Naive thymus-derived CD4-positive, alpha-beta T cell (primary cell): Measurements from ENCODE around the gene EXTL2. TPM values are rescaled to one million over a fixed set of nuclear protein-coding genes. Genes with fewer than 3 reads are reported as not detected.

Experiments
- ATAC-seq: fragments of 150-1000 bp; cut with Tn5 transposase; 2 replicates; pipeline ENCODE4 v1.10.0; 2021; ENCODE audit warnings: mild to moderate bottlenecking, moderate library complexity
- CTCF ChIA-PET: fragments of 350-600 bp; sonication (Branson Sonifier 250); formaldehyde crosslinking; loops from one replicate; lab custom pipeline; 2021; ENCODE audit warnings: antibody characterized with exemption; lab: Charles Lee
- POLR2A ChIA-PET: fragments of 350-600 bp; sonication (Branson Sonifier 250); formaldehyde crosslinking; loops from one replicate; lab custom pipeline; 2021; ENCODE audit warnings: antibody characterized with exemption, inconsistent platforms; lab: Charles Lee
- DNase-seq, 9 donors: peaks; one replicate each; pipeline versions ENCODE4 v3.0.0 to v3.0.0-alpha.2; 2020 to 2022; ENCODE audit warnings: mixed read lengths in 1 of 9
- H3K27ac ChIP-seq: one replicate; pipeline ENCODE4 v1.7.0; 2013; ENCODE audit warnings: mild to moderate bottlenecking, low read depth, low read length, moderate library complexity
- H3K27me3 ChIP-seq, 2 donors: one replicate each; pipeline ENCODE4 v1.7.0; 2013; ENCODE audit warnings: low read length in 2 of 2, mild to moderate bottlenecking in 2 of 2, moderate library complexity in 2 of 2; ENCODE audit not compliant: control insufficient read depth in 2 of 2, insufficient read depth in 2 of 2
- H3K36me3 ChIP-seq, 3 experiments: 1 replicate in 2 of 3; 2 replicates in 1 of 3; pipeline ENCODE4 v1.7.0; 2013; ENCODE audit warnings: low read length in 3 of 3, mild to moderate bottlenecking in 3 of 3, moderate library complexity in 1 of 3; ENCODE audit not compliant: insufficient read depth in 3 of 3, control insufficient read depth in 2 of 3
- H3K4me1 ChIP-seq, 2 donors: one replicate each; pipeline ENCODE4 v1.7.0; 2013; ENCODE audit warnings: low read length in 2 of 2, mild to moderate bottlenecking in 2 of 2, moderate library complexity in 1 of 2; ENCODE audit not compliant: control insufficient read depth in 2 of 2, insufficient read depth in 2 of 2
- H3K4me3 ChIP-seq: 2 replicates; pipeline ENCODE4 v1.7.0; 2013; ENCODE audit warnings: mild to moderate bottlenecking, low read length
- H3K9me3 ChIP-seq, 3 experiments: 1 replicate in 2 of 3; 2 replicates in 1 of 3; pipeline ENCODE4 v1.7.0; 2013; ENCODE audit warnings: low read length in 3 of 3; ENCODE audit not compliant: control insufficient read depth in 2 of 3
- H3K27ac Mint-ChIP-seq, 9 donors: one replicate each; pipeline ENCODE4 v1.8.0; 2020 to 2022; ENCODE audit warnings: mixed read lengths in 9 of 9, mild to moderate bottlenecking in 8 of 9, moderate library complexity in 5 of 9, inconsistent platforms in 2 of 9
- H3K27me3 Mint-ChIP-seq, 5 donors: one replicate each; pipeline ENCODE4 v1.8.0; 2021 to 2022; ENCODE audit warnings: mixed read lengths in 5 of 5, mild to moderate bottlenecking in 1 of 5
- H3K36me3 Mint-ChIP-seq, 5 donors: one replicate each; pipeline ENCODE4 v1.8.0; 2020 to 2022; ENCODE audit warnings: mixed read lengths in 5 of 5, mild to moderate bottlenecking in 3 of 5, inconsistent platforms in 1 of 5
- H3K4me1 Mint-ChIP-seq, 7 donors: one replicate each; pipeline ENCODE4 v1.8.0; 2020 to 2022; ENCODE audit warnings: mixed read lengths in 7 of 7, mild to moderate bottlenecking in 3 of 7, inconsistent platforms in 1 of 7
- H3K4me3 Mint-ChIP-seq, 10 donors: one replicate each; pipeline ENCODE4 v1.8.0; 2020 to 2022; ENCODE audit warnings: mild to moderate bottlenecking in 10 of 10, mixed read lengths in 10 of 10, moderate library complexity in 6 of 10, inconsistent platforms in 2 of 10
- H3K9me3 Mint-ChIP-seq, 11 donors: one replicate each; pipeline ENCODE4 v1.8.0; 2020 to 2022; ENCODE audit warnings: mixed read lengths in 11 of 11, mild to moderate bottlenecking in 4 of 11, inconsistent platforms in 1 of 11, moderate library complexity in 1 of 11
- intact Hi-C, 2 donors: fragments of 100-400 bp; cut with micrococcal nuclease; formaldehyde crosslinking; loops; one replicate each; pipeline ENCODE4 v1.15.1; 2023
- polyA plus RNA-seq, 2 donors: library from polyadenylated mRNA; unstranded; fragments of 300-500 nt; fragmentation: Illumina TruSeq; gene quantifications; one replicate each; pipeline ENCODE4 v1.2.3, GENCODE V29; 2021
- total RNA-seq, 6 experiments: library from RNA in 5 of 6; stranded (reverse) in 5 of 6; gene quantifications; 1 replicate in 5 of 6; 2 replicates in 1 of 6; pipeline ENCODE4 v1.2.3 and lab custom pipeline; 2021 to 2026

The EXTL2 gene
- total and polyA plus RNA-seq, 7 experiments from 2014 or later, result 1.5 to 4.6 (median 3.2) TPM

DNA sequence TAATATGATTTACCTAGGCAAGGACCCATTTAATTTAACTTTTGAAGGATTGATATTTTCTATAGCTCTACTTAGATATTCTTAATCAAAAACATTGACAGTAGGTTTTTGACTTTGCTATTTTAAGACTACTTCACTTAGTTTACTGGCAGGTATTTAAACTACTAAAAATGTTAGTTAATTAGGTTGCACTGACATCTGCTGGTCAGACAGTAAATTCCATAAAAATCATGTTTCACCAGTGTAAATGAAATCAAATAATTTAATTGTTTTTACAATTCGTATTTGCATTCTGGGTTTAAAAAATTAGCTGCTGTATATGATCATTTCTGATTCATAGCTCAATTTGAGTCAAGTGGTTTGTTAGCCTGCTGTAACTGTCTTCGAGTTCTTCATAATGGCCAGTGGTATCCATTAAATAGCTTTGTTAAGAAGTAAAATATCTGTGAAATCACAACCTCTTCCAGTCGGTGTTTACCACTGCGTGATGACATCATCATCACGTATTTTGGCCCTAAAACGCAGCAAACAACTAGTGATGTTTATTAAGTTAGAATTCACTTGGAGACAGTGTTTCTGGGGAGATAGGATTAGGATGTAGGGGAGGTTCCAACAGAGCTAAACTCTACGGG is 26.2 kb downstream of the EXTL2 start:
- H3K4me3 Mint-ChIP-seq, result no peak overlapping the region
- intact Hi-C loops, result loop anchor here (1.0 to 10.0 kb wide), 13 partner anchors 336 to 1688 kb away; partner anchors contain the start of genes DBT (in 1 of the 2), SASS6 (in 1 of the 2) and TRMT13 (in 1 of the 2)
- Histone ChIP-seq H3K4me1 (no peaks in the 10 kb centered on the region), H3K27ac (no peak overlapping the region), H3K4me3 (no peak overlapping the region), H3K36me3 (no peaks in the 10 kb centered on the region), H3K27me3 (no peaks in the 10 kb centered on the region), H3K9me3 (no peaks in the 10 kb centered on the region)
- ChIA-PET POLR2A (interaction anchor here (0.6 kb wide), 1 partner anchor 13 kb away, joined by 4 read pairs; no protein-coding TSS in a partner anchor), CTCF (interaction anchor here (0.5 to 2.0 kb wide), 22 partner anchors 11 to 1693 kb away, joined by 3 to 9 read pairs (median 3); partner anchors contain the start of gene TRMT13)
- no peaks in the 10 kb centered on the region for H3K9me3 Mint-ChIP-seq
- no peaks in the 10 kb centered on the region for H3K27me3 Mint-ChIP-seq
- DNase-seq (peak in 7 of 9 donors; percentile 9 to 58 (median 46)), ATAC-seq (peak; percentile 54)
- H3K4me1 Mint-ChIP-seq, result peaks cover 0 to 2% (median 0%) of the 10 kb centered on the region in 7 donors
- no peaks in the 10 kb centered on the region for H3K36me3 Mint-ChIP-seq
- H3K27ac Mint-ChIP-seq, result no peak overlapping the region

- intact Hi-C loops, result loop anchor here (1.0 to 10.0 kb wide), 9 partner anchors 260 to 1685 kb away; partner anchors contain the start of genes DBT (in 1 of the 2), SASS6 (in 1 of the 2) and TRMT13 (in 1 of the 2)
- ChIA-PET POLR2A (no interaction called here), CTCF (interaction anchor here (0.7 to 1.5 kb wide), 5 partner anchors 20 to 1058 kb away, joined by 3 to 4 read pairs (median 4); no protein-coding TSS in a partner anchor)
These were observed 27.8 kb downstream of the EXTL2 start for GRCh38 chr1:100866901-100867206.

GRCh38 chr1:100866041-100866900 is 28.4 kb downstream of the EXTL2 start:
- Mint-ChIP-seq H3K9me3 (no peaks in the 10 kb centered on the region), H3K36me3 (no peaks in the 10 kb centered on the region), H3K27me3 (no peaks in the 10 kb centered on the region), H3K27ac (no peak overlapping the region), H3K4me3 (no peak overlapping the region), H3K4me1 (peaks cover 0 to 2% (median 0%) of the 10 kb centered on the region in 7 donors)
- H3K4me1 ChIP-seq, result no peaks in the 10 kb centered on the region
- no peaks in the 10 kb centered on the region for H3K36me3 ChIP-seq
- H3K27ac ChIP-seq, result no peak overlapping the region
- ChIA-PET POLR2A (no interaction called here), CTCF (interaction anchor here (0.6 to 1.5 kb wide), 5 partner anchors 20 to 556 kb away, joined by 3 to 4 read pairs (median 4); no protein-coding TSS in a partner anchor)
- DNase-seq (peak in 4 of 9 donors; percentile 6 to 21 (median 14)), ATAC-seq (peak; percentile 51)
- H3K27me3 ChIP-seq, result no peaks in the 10 kb centered on the region
- no peaks in the 10 kb centered on the region for H3K9me3 ChIP-seq
- H3K4me3 ChIP-seq, result no peak overlapping the region
- intact Hi-C loops, result loop anchor here (1.0 to 10.0 kb wide), 9 partner anchors 259 to 1684 kb away; partner anchors contain the start of genes DBT (in 1 of the 2), SASS6 (in 1 of the 2) and TRMT13 (in 1 of the 2)

More at GRCh38 chr1:100866901-100867206, 27.8 kb downstream of the EXTL2 start:
- H3K4me3 Mint-ChIP-seq, result no peak overlapping the region
- H3K27ac Mint-ChIP-seq, result no peak overlapping the region
- Histone ChIP-seq H3K36me3 (no peaks in the 10 kb centered on the region), H3K27me3 (no peaks in the 10 kb centered on the region), H3K4me1 (no peaks in the 10 kb centered on the region), H3K27ac (no peak overlapping the region), H3K4me3 (no peak overlapping the region), H3K9me3 (no peaks in the 10 kb centered on the region)
- no peak for ATAC-seq
- no peaks in the 10 kb centered on the region for H3K9me3 Mint-ChIP-seq
- peaks cover 0 to 2% (median 0%) of the 10 kb centered on the region in 7 donors for H3K4me1 Mint-ChIP-seq
- no peak for DNase-seq
- no peaks in the 10 kb centered on the region for H3K36me3 Mint-ChIP-seq
- no peaks in the 10 kb centered on the region for H3K27me3 Mint-ChIP-seq

- Mint-ChIP-seq H3K9me3 (no peaks in the 10 kb centered on the region), H3K27me3 (peaks cover 0 to 11% (median 0%) of the 10 kb centered on the region in 5 donors), H3K4me1 (no peaks in the 10 kb centered on the region), H3K36me3 (no peaks in the 10 kb centered on the region), H3K4me3 (no peak overlapping the region), H3K27ac (no peak overlapping the region)
- Histone ChIP-seq H3K4me3 (no peak overlapping the region), H3K9me3 (no peaks in the 10 kb centered on the region), H3K27me3 (no peaks in the 10 kb centered on the region), H3K36me3 (no peaks in the 10 kb centered on the region), H3K4me1 (no peaks in the 10 kb centered on the region), H3K27ac (no peak overlapping the region)
- ATAC-seq (no peak), DNase-seq (no peak)
- intact Hi-C loops, result loop anchor here in 1 of 2 donors (10.0 kb wide), 3 partner anchors 618 to 968 kb away; partner anchors contain the start of genes DBT, SASS6 and TRMT13
- ChIA-PET POLR2A (no interaction called here), CTCF (interaction anchor here (1.3 to 2.2 kb wide), 2 partner anchors 399 to 1053 kb away, joined by 5 read pairs; no protein-coding TSS in a partner anchor)
These were observed 32.1 kb downstream of the EXTL2 start for GRCh38 chr1:100862591-100862990.

DNA sequence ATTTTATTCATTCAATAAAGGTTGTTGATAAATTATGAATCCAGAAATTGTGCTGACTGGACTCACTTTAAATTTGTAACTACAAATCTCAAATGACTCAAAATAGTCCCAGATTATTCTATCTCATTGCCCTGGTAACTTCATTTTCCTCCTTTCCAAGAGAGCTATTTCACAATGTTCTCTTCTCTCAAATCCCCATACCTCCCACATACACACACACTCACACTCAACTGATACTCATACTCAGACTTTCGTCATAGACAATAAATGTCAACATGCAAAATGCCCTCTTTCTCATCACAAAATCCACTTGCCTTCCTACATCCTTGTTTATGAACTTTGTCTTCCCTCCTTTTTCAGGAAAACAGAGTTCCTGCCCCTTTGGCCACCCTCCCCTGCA is 33.3 kb downstream of the EXTL2 start:
- no peak for DNase-seq
- ChIA-PET POLR2A (no interaction called here), CTCF (no interaction called here)
- H3K4me3 Mint-ChIP-seq, result no peak overlapping the region
- H3K27me3 Mint-ChIP-seq, result peaks cover 0 to 20% (median 0%) of the 10 kb centered on the region in 5 donors
- ATAC-seq, result no peak
- Histone ChIP-seq H3K9me3 (no peaks in the 10 kb centered on the region), H3K36me3 (no peaks in the 10 kb centered on the region), H3K27ac (no peak overlapping the region), H3K27me3 (no peaks in the 10 kb centered on the region), H3K4me1 (no peaks in the 10 kb centered on the region), H3K4me3 (no peak overlapping the region)
- H3K4me1 Mint-ChIP-seq, result no peaks in the 10 kb centered on the region
- no peaks in the 10 kb centered on the region for H3K36me3 Mint-ChIP-seq
- H3K27ac Mint-ChIP-seq, result no peak overlapping the region
- intact Hi-C loops, result loop anchor here in 1 of 2 donors (10.0 kb wide), 3 partner anchors 617 to 967 kb away; partner anchors contain the start of genes DBT, SASS6 and TRMT13
- peaks cover 0 to 3% (median 0%) of the 10 kb centered on the region in 11 donors for H3K9me3 Mint-ChIP-seq

DNA sequence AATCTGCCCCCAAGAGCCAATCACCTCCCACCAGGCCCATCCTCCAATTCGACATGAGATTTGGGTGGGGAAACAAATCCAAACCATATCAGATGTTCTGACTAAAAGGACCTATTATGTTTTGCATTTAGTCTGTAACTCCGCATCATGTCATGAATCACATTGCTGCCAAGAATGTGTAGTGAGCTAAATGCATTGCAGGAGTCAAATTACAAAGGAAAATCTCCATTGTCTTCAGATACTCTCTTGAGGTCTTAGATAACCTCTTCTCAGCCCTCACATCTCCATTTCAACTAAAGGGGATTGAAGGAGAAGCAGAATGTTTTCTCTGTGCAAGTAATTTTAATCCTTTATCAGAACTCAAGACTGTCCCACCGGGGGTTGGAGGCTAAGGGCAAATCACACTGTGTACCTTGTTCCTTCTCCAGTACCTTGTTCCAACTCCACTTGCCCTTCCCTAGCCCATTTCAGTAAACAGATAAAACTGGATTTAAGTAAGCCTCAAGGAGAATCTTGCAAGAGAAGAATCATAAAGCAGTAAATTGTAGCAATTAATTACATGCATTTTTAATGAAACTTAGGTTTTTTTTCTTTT is 34.1 kb downstream of the EXTL2 start:
- intact Hi-C loops, result loop anchor here in 1 of 2 donors (10.0 kb wide), 3 partner anchors 616 to 966 kb away; partner anchors contain the start of genes DBT, SASS6 and TRMT13
- no peaks in the 10 kb centered on the region for H3K36me3 ChIP-seq
- no peak for DNase-seq
- CTCF ChIA-PET, result no interaction called here
- H3K27me3 Mint-ChIP-seq, result peaks cover 0 to 26% (median 0%) of the 10 kb centered on the region in 5 donors
- H3K9me3 ChIP-seq, result no peaks in the 10 kb centered on the region
- no peaks in the 10 kb centered on the region for H3K4me1 Mint-ChIP-seq
- no peak overlapping the region for H3K27ac Mint-ChIP-seq
- H3K4me3 ChIP-seq, result no peak overlapping the region
- H3K4me3 Mint-ChIP-seq, result no peak overlapping the region
- ATAC-seq, result no peak
- no peaks in the 10 kb centered on the region for H3K27me3 ChIP-seq
- no peaks in the 10 kb centered on the region for H3K36me3 Mint-ChIP-seq
- H3K27ac ChIP-seq, result no peak overlapping the region
- POLR2A ChIA-PET, result no interaction called here
- H3K4me1 ChIP-seq, result no peaks in the 10 kb centered on the region
- peaks cover 0 to 6% (median 0%) of the 10 kb centered on the region in 11 donors for H3K9me3 Mint-ChIP-seq
